ENCODE results near the gene LRP1.

LRP1 gene

DNA sequence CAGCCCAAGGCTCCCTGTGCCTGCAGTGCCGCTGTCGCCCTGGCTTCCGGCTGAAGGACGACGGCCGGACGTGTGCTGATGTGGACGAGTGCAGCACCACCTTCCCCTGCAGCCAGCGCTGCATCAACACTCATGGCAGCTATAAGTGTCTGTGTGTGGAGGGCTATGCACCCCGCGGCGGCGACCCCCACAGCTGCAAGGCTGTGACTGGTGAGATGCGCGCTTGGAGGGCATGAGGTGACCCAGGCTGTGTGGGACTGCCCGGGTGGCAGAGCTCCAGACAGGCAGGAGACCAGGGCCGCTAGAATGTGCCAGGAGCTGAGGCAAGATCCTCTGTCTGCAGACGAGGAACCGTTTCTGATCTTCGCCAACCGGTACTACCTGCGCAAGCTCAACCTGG, 68.7 kb downstream of the LRP1 start:
- no peak for DNase-seq

GRCh38 chr12:57198329-57198728, 70.0 kb downstream of the LRP1 start:
- DNase-seq: no peak

GRCh38 chr12:57199191-57199590, 70.9 kb downstream of the LRP1 start:
- no peak for DNase-seq

DNA sequence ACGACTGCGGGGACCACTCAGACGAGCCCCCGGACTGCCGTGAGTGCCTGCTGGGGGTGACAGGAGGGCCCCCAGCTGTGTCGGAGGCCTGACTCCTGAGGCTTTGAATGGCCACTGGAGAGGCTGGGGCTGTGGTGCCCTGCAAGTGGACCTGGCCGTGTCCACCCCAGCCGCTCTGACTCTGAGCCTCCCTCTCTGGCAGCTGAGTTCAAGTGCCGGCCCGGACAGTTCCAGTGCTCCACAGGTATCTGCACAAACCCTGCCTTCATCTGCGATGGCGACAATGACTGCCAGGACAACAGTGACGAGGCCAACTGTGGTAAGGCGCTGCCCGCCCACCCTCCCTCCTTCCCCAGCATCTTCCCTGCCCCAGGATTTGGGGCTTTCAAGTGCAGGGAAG, 72.2 kb downstream of the LRP1 start:
- DNase-seq: no peak

DNA sequence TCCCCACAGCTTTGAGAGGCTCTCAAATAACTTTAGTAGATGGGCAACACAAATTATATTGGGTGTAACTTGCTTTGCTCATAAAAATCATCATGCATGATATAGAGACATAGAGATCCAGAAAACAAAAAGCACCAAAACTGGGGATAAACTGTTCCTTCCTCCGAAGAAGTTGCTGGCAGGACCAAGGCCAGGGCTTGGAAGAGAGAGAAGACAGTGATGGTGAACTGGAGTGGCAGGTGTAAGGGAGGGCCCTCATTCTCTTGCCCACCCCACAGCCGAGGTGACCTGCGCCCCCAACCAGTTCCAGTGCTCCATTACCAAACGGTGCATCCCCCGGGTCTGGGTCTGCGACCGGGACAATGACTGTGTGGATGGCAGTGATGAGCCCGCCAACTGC, 72.9 kb downstream of the LRP1 start:
- no peak for DNase-seq

DNA sequence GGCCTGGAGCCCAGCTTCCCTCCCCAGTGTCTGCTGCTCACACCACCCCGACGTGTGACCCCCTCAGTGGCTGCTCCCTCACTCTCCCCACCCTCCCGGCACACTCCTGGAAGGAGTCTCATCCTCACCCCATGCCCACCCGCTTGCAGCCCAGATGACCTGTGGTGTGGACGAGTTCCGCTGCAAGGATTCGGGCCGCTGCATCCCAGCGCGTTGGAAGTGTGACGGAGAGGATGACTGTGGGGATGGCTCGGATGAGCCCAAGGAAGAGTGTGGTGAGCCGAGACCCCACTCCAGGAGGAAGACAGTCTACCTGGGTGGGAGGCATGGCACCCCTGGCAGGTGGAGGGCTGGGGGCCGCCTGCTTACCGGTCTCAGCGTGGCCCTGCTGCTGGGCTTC, 73.3 kb downstream of the LRP1 start:
- no peak for DNase-seq

DNA sequence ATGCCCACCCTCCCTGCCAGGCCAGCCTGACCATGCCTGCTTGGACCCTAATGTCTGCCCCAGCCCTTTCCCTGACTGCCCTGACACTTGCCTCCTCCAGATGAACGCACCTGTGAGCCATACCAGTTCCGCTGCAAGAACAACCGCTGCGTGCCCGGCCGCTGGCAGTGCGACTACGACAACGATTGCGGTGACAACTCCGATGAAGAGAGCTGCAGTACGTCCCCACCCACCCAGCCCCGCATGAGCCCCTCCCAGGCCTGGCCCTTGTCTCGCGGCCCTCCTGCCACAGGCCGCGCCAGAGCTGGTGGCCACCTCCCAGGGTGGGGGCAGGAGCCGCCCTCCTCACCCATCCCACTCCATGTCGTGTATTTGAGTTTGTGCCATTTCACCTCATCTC, 74.0 kb downstream of the LRP1 start:
- DNase-seq: no peak

DNA sequence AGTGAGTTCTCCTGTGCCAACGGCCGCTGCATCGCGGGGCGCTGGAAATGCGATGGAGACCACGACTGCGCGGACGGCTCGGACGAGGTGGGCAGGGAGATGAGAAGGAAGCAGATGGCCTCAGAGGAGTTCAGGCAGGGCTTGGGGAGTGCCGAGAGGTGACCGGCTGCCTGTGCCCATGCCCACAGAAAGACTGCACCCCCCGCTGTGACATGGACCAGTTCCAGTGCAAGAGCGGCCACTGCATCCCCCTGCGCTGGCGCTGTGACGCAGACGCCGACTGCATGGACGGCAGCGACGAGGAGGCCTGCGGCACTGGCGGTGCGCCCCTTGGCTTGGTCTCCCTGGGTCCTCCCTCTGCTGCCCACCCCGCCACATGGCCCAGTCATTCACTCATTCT, 74.9 kb downstream of the LRP1 start:
- DNase-seq: no peak

GRCh38 chr12:57203791-57204190, 75.5 kb downstream of the LRP1 start:
- no peak for DNase-seq

DNA sequence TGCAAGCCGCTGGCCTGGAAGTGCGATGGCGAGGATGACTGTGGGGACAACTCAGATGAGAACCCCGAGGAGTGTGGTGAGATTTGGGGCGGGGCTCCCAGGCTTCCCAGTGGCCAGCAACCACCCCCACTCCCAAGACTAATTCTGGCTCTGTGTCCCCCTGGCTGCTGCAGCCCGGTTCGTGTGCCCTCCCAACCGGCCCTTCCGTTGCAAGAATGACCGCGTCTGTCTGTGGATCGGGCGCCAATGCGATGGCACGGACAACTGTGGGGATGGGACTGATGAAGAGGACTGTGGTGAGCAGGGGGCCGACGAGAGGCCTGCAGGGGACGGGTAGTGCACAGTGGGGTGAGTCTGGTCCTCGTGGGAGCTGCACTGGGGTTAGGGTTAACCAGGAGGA, 76.2 kb downstream of the LRP1 start:
- DNase-seq: no peak

DNA sequence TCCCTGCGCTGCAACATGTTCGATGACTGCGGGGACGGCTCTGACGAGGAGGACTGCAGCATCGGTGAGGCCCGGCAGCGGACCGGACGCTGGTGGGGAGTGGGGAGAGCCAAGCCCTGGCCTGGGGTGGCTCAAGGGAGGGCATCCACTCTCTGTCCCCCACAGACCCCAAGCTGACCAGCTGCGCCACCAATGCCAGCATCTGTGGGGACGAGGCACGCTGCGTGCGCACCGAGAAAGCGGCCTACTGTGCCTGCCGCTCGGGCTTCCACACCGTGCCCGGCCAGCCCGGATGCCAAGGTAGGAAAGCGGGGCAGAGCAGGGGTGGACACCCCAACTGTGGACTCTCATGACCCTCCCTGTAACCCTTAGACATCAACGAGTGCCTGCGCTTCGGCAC, 76.9 kb downstream of the LRP1 start:
- no peak for DNase-seq

GRCh38 chr12:57205931-57206330, 77.6 kb downstream of the LRP1 start:
- no peak for DNase-seq

DNA sequence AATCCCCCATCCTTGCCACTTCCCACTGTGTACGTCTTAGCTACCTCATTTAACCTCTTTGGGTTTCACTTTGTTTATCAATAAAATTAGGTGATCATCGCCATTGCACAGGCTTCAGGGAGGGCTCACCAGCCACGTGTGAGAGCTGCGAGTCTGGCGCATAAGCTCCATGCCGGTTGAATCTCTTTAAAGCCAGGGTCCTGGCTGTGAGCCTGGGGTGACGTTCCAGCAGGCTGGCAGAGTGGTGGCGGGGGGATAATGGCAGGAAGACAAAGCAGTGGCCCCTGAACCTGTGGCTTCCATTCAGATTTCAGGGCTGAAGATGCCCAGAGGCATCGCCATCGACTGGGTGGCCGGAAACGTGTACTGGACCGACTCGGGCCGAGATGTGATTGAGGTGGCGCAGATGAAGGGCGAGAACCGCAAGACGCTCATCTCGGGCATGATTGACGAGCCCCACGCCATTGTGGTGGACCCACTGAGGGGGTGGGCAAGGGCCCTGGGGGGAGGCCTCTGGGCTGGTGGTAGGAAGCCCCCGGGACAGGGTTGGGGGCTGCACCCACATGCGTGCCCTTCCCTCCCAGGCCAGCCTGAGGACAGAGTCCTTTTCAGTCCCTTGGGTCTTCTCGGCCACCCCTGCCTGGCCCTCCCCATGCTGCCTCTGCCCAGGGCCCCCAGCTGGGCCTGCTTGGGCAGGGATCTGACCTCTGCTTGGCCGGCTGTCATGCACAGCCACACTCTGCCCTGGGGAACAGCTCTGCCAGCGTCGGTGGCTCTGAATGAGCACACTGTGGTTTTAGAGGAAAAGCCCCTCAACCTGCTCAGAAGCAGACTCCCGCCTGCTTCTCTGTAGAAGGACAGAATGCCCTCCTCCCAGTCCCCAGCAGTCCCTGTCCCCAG, 79.7 kb downstream of the LRP1 start:
- no peak for DNase-seq

DNA sequence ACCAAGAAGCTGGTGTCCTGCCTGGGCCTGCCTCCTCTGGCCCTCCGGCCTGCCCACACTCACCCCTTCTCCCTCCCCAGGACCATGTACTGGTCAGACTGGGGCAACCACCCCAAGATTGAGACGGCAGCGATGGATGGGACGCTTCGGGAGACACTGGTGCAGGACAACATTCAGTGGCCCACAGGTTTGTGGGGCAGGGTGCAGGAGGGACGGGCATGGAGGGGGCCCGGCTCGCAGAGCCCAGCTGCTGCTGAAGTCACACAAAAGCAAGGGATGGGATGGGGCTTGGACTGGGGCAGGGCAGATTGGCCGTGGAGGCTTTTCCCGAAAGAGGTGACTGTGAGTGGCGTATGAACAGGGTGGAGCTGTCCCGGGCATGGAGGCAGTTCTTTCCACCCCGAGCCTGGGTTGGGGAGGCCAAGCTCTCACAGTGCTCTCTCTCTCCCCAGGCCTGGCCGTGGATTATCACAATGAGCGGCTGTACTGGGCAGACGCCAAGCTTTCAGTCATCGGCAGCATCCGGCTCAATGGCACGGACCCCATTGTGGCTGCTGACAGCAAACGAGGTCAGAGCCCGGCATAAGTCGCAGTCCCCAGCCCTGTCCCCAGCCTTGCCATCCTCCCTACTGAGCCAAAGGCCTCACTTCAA, 80.5 kb downstream of the LRP1 start:
- DNase-seq: no peak

- DNase-seq: no peak
Measured at GRCh38 chr12:57209916-57210315, 81.6 kb downstream of the LRP1 start.

- no peak for DNase-seq
Measured at GRCh38 chr12:57210461-57210860, 82.2 kb downstream of the LRP1 start.

- no peak for DNase-seq
Measured at GRCh38 chr12:57210926-57211692, 82.8 kb downstream of the LRP1 start.

GRCh38 chr12:57211791-57212700, 83.8 kb downstream of the LRP1 start:
- no peak for DNase-seq

- DNase-seq: no peak
Measured at GRCh38 chr12:57212701-57213057, 84.4 kb downstream of the LRP1 start.

DNA sequence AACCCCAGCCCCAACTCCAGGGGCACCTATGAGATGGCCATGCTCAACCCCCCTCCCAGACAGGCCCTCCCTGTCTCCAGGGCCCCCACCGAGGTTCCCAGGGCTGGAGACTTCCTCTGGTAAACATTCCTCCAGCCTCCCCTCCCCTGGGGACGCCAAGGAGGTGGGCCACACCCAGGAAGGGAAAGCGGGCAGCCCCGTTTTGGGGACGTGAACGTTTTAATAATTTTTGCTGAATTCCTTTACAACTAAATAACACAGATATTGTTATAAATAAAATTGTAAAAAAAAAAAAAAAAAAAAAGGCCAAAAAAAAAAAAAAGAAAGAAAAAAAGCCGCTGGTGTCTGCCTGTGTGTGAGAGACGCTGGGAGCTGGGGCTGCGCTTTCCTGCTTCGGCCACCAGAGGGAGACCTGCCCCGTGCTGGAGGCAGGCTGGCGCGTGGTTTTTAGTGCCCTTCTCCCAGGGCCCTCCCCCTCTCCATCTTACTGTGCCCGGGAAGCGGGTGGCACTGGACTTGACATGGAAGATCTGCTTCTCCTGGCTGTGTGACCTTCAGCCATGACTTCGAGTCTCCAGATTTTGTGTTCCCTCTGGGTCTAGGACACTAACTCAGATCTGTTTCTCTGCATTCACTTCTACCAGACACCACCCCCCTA, 84.9 kb downstream of the LRP1 start:
- DNase-seq: peak; percentile 79

GRCh38 chr12:57213763-57214397, 85.6 kb downstream of the LRP1 start:
- no peak for DNase-seq

- peak; percentile 63 for DNase-seq
Measured at GRCh38 chr12:57214398-57214781, 86.1 kb downstream of the LRP1 start.

All from fibroblast of skin of right biceps (primary cell).